Measurements from ENCODE around the gene LCN2. TPM values are rescaled to one million over a fixed set of nuclear protein-coding genes. Genes with fewer than 3 reads are reported as not detected.
"Not testable (repeated sequence)": the region's sequence is repeated elsewhere in the genome, so short reads cannot be mapped to it uniquely, and the experiment has no call there.

Gene LCN2
- total RNA-seq, 1 experiment from 2014 or later = 153 TPM

DNA sequence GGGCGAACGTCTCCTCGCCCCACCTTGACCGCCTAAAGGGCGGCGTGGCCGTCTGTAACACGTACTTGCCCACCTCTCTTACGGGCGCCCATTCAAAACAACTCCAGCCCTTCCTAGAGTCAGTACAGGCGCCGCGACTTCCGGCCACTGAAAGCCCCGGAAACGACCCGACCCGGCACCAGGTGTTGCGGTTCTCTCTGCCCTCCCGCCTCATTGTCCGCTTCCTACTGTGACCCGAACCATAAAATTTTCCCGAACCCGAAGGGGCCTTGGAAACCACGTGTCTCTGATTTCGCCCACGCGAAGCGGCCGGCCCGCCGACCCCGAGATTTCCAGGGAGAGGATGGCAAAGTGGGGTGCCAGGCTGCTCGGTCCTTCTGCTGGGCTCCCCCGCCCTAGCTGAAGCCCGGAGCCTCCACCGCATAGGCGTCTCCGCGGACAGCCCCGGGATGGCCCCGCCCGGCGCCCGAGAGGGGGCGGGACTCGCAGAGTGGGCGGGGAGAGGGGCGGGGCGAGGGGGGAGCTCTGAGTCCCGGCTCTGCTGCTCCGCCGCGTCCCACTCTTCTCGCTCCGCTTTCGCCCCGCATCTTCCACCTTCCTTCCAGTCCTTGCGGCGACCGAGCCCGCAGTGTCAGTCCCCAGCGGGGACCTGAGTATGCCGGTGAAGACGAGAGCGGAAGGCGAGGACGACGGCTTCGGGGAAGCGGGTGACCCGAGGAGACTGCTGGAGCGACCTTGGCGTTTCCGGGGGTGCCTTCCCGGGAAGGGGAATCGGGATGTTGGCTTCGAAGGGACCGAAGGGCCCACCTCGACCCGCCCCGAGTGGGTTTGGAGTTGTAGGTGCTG, 21.0 kb upstream of the LCN2 start:
- TF ChIP-seq EZH2 (IDR thresholded peaks at IDR 0.05; ENCODE audit: low read length, unreplicated experiment) (no peak), EZH2phosphoT487 (IDR thresholded peaks at IDR 0.05; ENCODE audit: borderline replicate concordance, low read length) (no peak)
- TF ChIP-seq, protein P1, sequence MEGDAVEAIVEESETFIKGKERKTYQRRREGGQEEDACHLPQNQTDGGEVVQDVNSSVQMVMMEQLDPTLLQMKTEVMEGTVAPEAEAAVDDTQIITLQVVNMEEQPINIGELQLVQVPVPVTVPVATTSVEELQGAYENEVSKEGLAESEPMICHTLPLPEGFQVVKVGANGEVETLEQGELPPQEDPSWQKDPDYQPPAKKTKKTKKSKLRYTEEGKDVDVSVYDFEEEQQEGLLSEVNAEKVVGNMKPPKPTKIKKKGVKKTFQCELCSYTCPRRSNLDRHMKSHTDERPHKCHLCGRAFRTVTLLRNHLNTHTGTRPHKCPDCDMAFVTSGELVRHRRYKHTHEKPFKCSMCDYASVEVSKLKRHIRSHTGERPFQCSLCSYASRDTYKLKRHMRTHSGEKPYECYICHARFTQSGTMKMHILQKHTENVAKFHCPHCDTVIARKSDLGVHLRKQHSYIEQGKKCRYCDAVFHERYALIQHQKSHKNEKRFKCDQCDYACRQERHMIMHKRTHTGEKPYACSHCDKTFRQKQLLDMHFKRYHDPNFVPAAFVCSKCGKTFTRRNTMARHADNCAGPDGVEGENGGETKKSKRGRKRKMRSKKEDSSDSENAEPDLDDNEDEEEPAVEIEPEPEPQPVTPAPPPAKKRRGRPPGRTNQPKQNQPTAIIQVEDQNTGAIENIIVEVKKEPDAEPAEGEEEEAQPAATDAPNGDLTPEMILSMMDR (conservative IDR thresholded peaks at IDR 0.05; ENCODE audit: low read depth, low read length) = no peak
- H3F3A ChIP-seq (ENCODE audit: low read length, unreplicated experiment) = no peaks in the 10 kb centered on the region
- peak overlapping the region; percentile 97 for H3K9ac ChIP-seq (ENCODE audit: low read length)
- H3K79me2 ChIP-seq (ENCODE audit: low read length) = peaks cover 37% of the 10 kb centered on the region
- no peaks in the 10 kb centered on the region for H3K9me3 ChIP-seq (ENCODE audit: low read length)
- CTCF ChIA-PET = no interaction called here
- H3K4me1 ChIP-seq (ENCODE audit: insufficient read depth, low read length) = peaks cover 10% of the 10 kb centered on the region; the same call in 1 of the 2 replicates
- peak; percentile 82 for DNase-seq
- BruUV-seq (replicated peaks) = TSS peak; percentile 34
- H3K27me3 ChIP-seq (ENCODE audit: low read length) = no peaks in the 10 kb centered on the region
- ATAC-seq = peak; percentile 71
- no peaks in the 10 kb centered on the region for H4K20me1 ChIP-seq (ENCODE audit: low read length)
- POLR2A ChIA-PET (ENCODE audit: unreplicated experiment) = interaction anchor here (0.5 to 0.6 kb wide), 2 partner anchors 32 to 486 kb away, joined by 4 read pairs; partner anchors contain the start of gene BBLN
- peak overlapping the region; percentile 94 for H3K4me2 ChIP-seq (ENCODE audit: low read length)
- peak overlapping the region; percentile 89 for H2AFZ ChIP-seq (ENCODE audit: low read length)
- H3K27ac ChIP-seq (ENCODE audit: low read length) = peak overlapping the region; percentile 87
- peaks cover 8% of the 10 kb centered on the region; the same call in 1 of the 2 replicates for H3K36me3 ChIP-seq (ENCODE audit: low read depth, low read length)
- H3K4me3 ChIP-seq (ENCODE audit: low read length) = peak overlapping the region; percentile 95
- H3K9me2 ChIP-seq (replicated peaks; ENCODE audit: low read length) = no peaks in the 10 kb centered on the region
- intact Hi-C loops (cut with micrococcal nuclease) = loop anchor here (5.0 kb wide), 1 partner anchor 34 kb away; the partner anchor contains the start of gene BBLN

DNA sequence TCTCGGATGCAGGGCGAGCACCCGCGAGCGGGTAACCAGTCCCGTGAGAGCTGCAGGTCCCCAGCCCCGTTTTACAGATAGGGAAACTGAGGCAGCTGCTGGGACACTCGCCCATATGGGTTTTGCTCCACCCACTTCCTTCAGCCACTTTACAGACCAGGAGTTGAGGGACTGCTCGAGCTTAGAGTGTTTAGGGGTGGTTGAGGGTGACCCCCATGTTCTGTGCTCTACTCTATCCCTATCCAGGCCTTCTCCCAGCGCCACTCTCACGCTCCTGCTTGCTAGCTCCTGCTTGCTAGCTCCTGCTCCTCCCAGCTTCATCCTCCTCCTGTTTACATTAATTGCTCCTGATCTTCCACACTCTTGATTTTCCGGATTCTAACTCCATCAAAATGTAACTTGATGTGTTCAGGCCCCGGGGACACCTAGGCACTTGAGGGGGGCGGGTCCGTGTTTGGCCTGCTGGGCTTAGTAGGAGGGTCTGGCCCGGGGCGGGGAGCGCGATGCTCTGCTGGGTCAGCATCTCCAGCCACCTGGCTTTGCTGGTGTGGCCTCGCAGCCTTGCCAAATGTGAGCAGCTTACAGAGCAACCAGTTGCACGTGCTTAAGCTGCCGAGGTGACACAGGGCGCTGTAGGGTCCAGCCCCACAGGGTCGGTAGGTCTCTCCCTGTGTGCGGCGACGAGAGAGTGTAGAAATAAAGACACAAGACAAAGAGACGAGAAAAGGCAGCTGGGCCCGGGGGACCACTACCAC, 20.2 kb upstream of the LCN2 start:
- BruUV-seq (replicated peaks) = TSS peak; percentile 92
- ATAC-seq = no peak
- intact Hi-C loops (cut with micrococcal nuclease) = loop anchor here (5.0 kb wide), 1 partner anchor 33 kb away; the partner anchor contains the start of gene BBLN
- Histone ChIP-seq H3K27me3 (ENCODE audit: low read length) (no peaks in the 10 kb centered on the region), H3K9me3 (ENCODE audit: low read length) (no peaks in the 10 kb centered on the region), H3K36me3 (ENCODE audit: low read depth, low read length) (peaks cover 8% of the 10 kb centered on the region; the same call in 1 of the 2 replicates), H3K4me2 (ENCODE audit: low read length) (peak overlapping the region; percentile 94), H3K4me3 (ENCODE audit: low read length) (peak overlapping the region; percentile 95), H3K27ac (ENCODE audit: low read length) (peak overlapping the region; percentile 87), H2AFZ (ENCODE audit: low read length) (peak overlapping the region; percentile 89), H3K9ac (ENCODE audit: low read length) (peak overlapping the region; percentile 97), H3K79me2 (ENCODE audit: low read length) (peaks cover 37% of the 10 kb centered on the region), H3K4me1 (ENCODE audit: insufficient read depth, low read length) (peaks cover 10% of the 10 kb centered on the region; the same call in 1 of the 2 replicates), H3F3A (ENCODE audit: low read length, unreplicated experiment) (no peaks in the 10 kb centered on the region), H3K9me2 (replicated peaks; ENCODE audit: low read length) (no peaks in the 10 kb centered on the region), H4K20me1 (ENCODE audit: low read length) (no peaks in the 10 kb centered on the region)
- no peak for DNase-seq
- CTCF ChIA-PET = no interaction called here
- TF ChIP-seq EZH2 (IDR thresholded peaks at IDR 0.05; ENCODE audit: low read length, unreplicated experiment) (no peak), EZH2phosphoT487 (IDR thresholded peaks at IDR 0.05; ENCODE audit: borderline replicate concordance, low read length) (no peak)
- TF ChIP-seq, protein P1 (conservative IDR thresholded peaks at IDR 0.05; ENCODE audit: low read depth, low read length) = no peak
- POLR2A ChIA-PET (ENCODE audit: unreplicated experiment) = interaction anchor here (0.6 kb wide), 1 partner anchor 31 kb away, joined by 4 read pairs; the partner anchor contains the start of gene BBLN

DNA sequence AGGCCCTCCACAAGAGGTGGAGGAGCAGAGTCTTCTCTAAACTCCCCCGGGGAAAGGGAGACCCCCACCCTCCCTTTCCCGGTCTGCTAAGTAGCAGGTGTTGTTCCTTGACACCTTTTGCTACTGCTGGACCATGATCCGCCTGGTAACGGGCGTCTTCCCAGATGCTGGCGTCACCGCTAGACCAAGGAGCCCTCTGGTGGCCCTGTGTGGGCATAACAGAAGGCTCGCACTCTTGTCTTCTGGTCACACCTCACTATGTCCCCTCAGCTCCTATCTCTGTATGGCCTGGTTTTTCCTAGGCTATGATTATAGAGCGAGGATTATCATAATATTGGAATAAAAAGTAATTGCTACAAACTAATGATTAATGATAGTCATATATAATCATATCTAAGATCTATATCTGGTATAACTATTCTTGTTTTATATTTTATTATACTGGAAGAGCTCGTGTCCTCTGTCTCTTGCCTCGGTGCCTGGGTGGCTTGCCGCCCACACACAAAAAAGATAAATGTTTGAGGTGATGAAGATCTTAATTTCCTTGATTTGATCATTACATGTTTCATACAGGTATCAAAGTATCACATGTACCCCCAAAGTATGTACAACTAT, 19.2 kb upstream of the LCN2 start:
- POLR2A ChIA-PET (ENCODE audit: unreplicated experiment); H3K4me1 ChIP-seq (ENCODE audit: insufficient read depth, low read length); H3K9me3 ChIP-seq (ENCODE audit: low read length); H2AFZ ChIP-seq (ENCODE audit: low read length); H3K27ac ChIP-seq (ENCODE audit: low read length); H3K36me3 ChIP-seq (ENCODE audit: low read depth, low read length); ATAC-seq; BruUV-seq (replicated peaks); H3K9ac ChIP-seq (ENCODE audit: low read length); H3K4me3 ChIP-seq (ENCODE audit: low read length); H3K4me2 ChIP-seq (ENCODE audit: low read length); H3K9me2 ChIP-seq (replicated peaks; ENCODE audit: low read length); DNase-seq; H3F3A ChIP-seq (ENCODE audit: low read length, unreplicated experiment); H4K20me1 ChIP-seq (ENCODE audit: low read length); H3K27me3 ChIP-seq (ENCODE audit: low read length); CTCF ChIA-PET: not testable (repeated sequence)
- intact Hi-C loops (cut with micrococcal nuclease) = loop anchor here (5.0 kb wide), 1 partner anchor 32 kb away; the partner anchor contains the start of gene BBLN
- peaks cover 31% of the 10 kb centered on the region for H3K79me2 ChIP-seq (ENCODE audit: low read length)

DNA sequence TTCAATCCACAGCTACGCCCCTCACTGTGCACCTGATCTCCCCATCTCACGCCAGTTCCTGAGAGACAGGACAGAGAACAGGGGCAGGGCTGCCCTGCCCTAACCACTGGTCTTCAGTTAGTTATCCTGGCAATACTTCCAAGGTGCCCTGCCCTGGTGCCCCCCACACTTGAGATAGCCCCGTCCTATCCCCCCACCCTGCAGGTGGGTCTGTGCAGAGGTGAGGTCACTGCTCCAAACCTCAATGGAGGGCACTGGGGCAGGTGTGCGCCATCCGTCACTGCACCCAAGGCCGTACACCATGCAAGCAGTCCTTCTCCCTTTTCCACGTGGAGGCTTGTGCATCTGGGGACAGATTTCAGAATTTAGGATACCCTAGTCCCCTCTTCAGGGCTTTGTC, 18.6 kb upstream of the LCN2 start:
- ATAC-seq; POLR2A ChIA-PET (ENCODE audit: unreplicated experiment): not testable (repeated sequence)

More for the DNA sequence above, 18.6 kb upstream of the LCN2 start:
- H3K36me3 ChIP-seq (ENCODE audit: low read depth, low read length); H4K20me1 ChIP-seq (ENCODE audit: low read length); H3K27me3 ChIP-seq (ENCODE audit: low read length); H3K9me2 ChIP-seq (replicated peaks; ENCODE audit: low read length); H3K4me1 ChIP-seq (ENCODE audit: insufficient read depth, low read length); BruUV-seq (replicated peaks); CTCF ChIA-PET; DNase-seq; H3K4me2 ChIP-seq (ENCODE audit: low read length); H3K9ac ChIP-seq (ENCODE audit: low read length); H2AFZ ChIP-seq (ENCODE audit: low read length); intact Hi-C loops (cut with micrococcal nuclease); H3K9me3 ChIP-seq (ENCODE audit: low read length); H3F3A ChIP-seq (ENCODE audit: low read length, unreplicated experiment); H3K4me3 ChIP-seq (ENCODE audit: low read length); H3K27ac ChIP-seq (ENCODE audit: low read length): not testable (repeated sequence)
- peaks cover 25% of the 10 kb centered on the region for H3K79me2 ChIP-seq (ENCODE audit: low read length)

Data from PC-3 (cell line).